GM12865 (cell line): Measurements from ENCODE around the gene HMGA1.

Experiments used
- DNase-seq: peaks from one replicate; pipeline ENCODE4 v3.0.0; 2010; ENCODE audit warnings: low read depth
- H3K4me3 ChIP-seq: 2 replicates; pipeline ENCODE4 v1.5.1; 2011; ENCODE audit warnings: mild to moderate bottlenecking, low read depth, low read length, control low read depth
- TF ChIP-seq, protein P1 (sequence below): IDR thresholded peaks from 2 replicates; pipeline ENCODE4 v1.5.1; 2011; ENCODE audit warnings: low read length, control low read depth, low read depth, inconsistent platforms; ENCODE audit not compliant: insufficient read depth; ENCODE audit errors: missing control alignments

The HMGA1 gene

GRCh38 chr6:34274129-34274528, 37.5 kb downstream of the HMGA1 start:
- H3K4me3 ChIP-seq: no peak overlapping the region
- TF ChIP-seq, protein P1, sequence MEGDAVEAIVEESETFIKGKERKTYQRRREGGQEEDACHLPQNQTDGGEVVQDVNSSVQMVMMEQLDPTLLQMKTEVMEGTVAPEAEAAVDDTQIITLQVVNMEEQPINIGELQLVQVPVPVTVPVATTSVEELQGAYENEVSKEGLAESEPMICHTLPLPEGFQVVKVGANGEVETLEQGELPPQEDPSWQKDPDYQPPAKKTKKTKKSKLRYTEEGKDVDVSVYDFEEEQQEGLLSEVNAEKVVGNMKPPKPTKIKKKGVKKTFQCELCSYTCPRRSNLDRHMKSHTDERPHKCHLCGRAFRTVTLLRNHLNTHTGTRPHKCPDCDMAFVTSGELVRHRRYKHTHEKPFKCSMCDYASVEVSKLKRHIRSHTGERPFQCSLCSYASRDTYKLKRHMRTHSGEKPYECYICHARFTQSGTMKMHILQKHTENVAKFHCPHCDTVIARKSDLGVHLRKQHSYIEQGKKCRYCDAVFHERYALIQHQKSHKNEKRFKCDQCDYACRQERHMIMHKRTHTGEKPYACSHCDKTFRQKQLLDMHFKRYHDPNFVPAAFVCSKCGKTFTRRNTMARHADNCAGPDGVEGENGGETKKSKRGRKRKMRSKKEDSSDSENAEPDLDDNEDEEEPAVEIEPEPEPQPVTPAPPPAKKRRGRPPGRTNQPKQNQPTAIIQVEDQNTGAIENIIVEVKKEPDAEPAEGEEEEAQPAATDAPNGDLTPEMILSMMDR: no peak
- DNase-seq: no peak

- DNase-seq: no peak
- no peak overlapping the region for H3K4me3 ChIP-seq
Observed at GRCh38 chr6:34275128-34275804, 38.6 kb downstream of the HMGA1 start.

DNA sequence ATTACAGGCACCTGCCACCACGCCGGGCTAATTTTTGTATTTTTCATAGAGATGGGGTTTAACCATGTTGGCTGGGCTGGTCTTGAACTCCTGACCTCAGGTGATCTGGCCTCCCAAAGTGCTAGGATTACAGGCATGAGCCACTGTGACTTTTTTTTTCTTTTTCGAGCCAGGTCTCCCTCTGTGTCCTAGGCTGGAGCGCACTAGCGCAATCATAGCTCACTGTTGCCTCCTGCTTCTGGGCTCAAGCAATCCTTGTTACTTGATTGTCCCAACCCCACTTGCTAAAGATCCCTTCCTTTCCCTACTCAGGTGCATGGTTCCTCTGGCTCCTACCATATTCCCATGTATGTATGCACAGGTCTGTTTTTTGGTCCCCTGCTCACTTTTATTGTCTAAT, 39.5 kb downstream of the HMGA1 start:
- TF ChIP-seq, protein P1: no peak
- no peak overlapping the region for H3K4me3 ChIP-seq
- no peak for DNase-seq

More at GRCh38 chr6:34275128-34275804, 38.6 kb downstream of the HMGA1 start:
- TF ChIP-seq, protein P1: no peak

DNA sequence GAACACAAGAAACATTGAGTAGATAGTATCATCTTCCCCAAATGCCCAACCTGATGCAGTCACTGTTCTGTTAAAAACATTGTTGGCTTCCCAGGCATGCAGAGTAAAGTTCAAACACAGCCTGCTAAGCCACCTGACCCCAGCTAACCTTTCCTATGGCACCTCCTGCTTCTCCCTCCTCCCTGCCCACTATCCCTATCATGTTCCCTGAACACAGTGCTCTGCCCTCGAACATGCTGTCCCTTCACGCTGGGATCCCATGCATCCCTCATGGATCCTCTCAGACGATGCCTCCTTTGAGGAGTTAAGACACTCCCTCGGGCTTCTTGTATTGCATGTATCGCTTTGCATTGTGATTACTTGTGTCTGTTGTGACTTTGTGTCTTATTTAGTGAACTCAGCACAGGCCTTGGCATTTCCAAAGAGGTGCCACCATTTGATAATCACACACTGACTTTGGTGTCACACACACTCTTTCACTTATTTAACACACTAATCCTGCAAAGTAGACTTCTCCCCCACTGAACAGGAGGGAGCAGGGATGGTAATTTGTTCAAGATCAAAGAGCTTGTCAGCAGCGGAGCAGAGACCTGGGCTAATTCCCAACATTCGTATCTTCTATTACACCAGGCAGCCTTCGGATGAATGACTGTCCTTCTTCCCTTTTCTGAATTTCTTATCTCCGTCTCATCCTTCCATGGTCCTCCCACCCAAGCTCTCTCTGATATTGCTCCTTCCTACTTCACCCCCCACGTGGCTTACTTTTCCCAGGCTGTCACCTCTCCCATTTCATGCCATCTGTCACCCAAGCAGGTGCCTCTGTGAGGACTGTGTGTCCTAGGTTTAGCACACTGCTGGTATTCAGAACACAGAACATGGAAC, 40.4 kb downstream of the HMGA1 start:
- H3K4me3 ChIP-seq: no peak overlapping the region
- DNase-seq: no peak
- TF ChIP-seq, protein P1: no peak

GRCh38 chr6:34277763-34278112, 41.1 kb downstream of the HMGA1 start:
- TF ChIP-seq, protein P1: no peak

GRCh38 chr6:34278833-34279232, 42.2 kb downstream of the HMGA1 start:
- DNase-seq: no peak

More at GRCh38 chr6:34277763-34278112, 41.1 kb downstream of the HMGA1 start:
- no peak for DNase-seq
- H3K4me3 ChIP-seq: no peak overlapping the region

More at GRCh38 chr6:34278833-34279232, 42.2 kb downstream of the HMGA1 start:
- TF ChIP-seq, protein P1: no peak
- H3K4me3 ChIP-seq: no peak overlapping the region
